HG02623 (cell line): ENCODE measurements around the gene LRRC4C.

Experiments used
- ATAC-seq: cut with Tn5 transposase; IDR thresholded peaks from one replicate; pipeline ENCODE4 v1.9.1; 2021; ENCODE audit warnings: moderate library complexity; ENCODE audit not compliant: unreplicated experiment

The LRRC4C gene

GRCh38 chr11:41133023-41133422 lies 326.4 kb downstream of the LRRC4C start:
- ATAC-seq: no peak

DNA sequence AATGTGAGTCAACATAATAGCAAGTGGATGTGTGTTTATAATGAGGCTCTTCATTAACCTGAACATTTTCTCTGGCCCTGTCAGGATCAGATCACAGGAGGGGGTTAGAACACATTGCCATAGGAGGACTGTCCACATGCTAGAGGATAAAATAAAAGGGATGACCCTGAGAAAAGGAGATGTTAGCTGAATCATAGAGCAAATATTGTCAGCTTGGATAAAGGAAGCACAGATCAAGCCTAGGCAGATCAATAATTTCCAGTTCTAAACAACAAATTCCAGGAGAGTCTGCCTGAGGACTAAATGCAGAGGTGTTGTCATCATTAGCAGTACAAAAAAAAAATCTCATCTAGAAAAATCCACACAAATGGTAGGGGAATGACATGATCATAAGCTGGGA lies 337.9 kb downstream of the LRRC4C start:
- ATAC-seq: no peak

DNA sequence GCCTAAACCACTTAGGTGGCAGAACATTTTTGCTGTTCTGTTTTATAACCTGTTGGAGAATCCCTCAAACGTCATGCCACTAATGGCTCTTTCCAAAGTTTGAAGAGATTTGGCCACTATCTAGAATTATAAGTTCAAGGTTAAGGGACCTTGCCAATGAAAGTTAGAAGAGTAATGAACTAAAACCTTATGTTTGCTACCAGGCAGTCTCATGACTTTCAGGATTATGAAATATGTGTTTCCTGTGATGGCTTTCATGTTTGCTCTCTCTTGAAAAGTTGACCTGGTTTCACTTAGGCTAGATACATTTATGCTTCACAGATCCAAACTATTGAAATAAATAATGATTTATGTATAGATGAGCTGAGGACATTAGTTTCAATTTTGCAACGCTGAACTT lies 340.0 kb downstream of the LRRC4C start:
- ATAC-seq: no peak

- ATAC-seq: no peak
Measured at GRCh38 chr11:41118521-41118920, 340.9 kb downstream of the LRRC4C start.

DNA sequence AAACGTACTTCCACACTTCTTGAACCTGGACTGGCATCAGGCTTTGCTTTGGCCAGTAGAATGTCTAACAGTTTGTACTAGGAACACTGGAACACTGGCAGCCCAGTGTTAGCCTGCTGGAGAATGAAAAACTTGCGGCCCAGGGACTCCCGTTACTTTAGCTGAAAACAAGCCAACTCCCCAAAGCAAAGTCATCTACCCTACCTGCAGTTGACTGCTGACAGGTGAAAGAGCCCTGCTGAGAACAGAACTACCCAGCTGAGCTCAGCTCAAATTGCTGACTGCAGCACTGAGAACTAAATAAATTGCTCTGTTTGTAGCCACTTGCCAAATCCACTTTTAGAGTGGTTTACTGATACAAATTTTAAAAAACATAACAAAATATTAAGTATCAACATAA lies 342.5 kb downstream of the LRRC4C start:
- no peak for ATAC-seq

- no peak for ATAC-seq
Measured at GRCh38 chr11:41115066-41115465, 344.4 kb downstream of the LRRC4C start.

- no peak for ATAC-seq
Measured at GRCh38 chr11:41113160-41113559, 346.3 kb downstream of the LRRC4C start.

DNA sequence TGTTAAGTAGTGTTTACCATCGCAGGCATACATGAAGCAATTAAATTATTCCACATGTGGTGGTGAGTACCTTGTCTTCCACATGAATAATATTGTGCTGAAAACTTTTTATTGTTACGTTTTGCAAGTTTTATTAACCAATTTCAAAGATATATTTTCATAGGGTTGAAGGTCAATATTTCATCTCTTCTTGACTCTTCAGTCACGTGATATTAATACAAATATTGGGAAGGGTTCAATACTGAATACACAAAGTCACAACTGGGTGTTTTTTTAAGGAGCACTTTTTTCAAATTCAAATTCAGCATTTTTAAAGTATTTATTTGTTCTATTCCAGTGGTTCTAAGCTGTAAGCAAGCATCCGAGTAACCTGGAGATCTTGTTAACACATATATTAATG lies 348.9 kb downstream of the LRRC4C start:
- no peak for ATAC-seq

GRCh38 chr11:41102471-41102870 lies 357.0 kb downstream of the LRRC4C start:
- no peak for ATAC-seq

DNA sequence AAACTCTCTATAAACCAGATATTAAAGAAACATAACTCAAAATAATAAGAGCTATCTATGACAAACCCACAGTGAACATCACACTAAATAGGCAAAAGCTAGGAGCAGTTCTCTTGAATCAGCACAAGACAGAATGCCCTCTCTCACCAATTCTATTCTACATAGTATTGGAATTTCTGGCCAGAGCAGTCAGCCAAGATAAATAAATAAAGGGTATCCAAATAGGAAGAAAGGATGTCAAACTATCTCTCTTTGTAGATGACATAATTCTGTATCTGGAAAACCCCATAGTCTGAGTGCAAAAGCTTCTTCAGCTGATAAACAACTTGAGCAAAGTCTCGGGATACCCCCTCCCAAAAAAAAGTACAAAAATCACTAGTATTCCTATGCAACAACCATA lies 359.8 kb downstream of the LRRC4C start:
- no peak for ATAC-seq

DNA sequence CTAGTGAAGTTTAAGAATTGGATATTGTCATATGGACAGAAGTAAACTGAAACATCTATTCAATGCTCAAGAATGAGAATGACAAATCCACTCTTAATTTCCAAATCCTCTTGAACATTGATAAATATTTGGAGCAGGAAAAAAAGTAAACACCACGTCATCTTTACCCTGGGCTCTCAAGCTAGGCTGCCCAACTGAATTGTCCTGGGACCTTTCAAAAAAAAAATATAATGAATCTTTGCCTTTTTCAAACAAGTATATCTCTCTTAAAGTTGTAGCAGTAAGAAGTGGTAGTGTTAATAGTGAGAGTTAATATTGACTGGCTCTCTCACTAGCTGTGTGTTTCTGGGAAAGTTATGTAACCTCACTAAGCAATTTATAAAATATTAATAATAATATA lies 374.3 kb downstream of the LRRC4C start:
- no peak for ATAC-seq

DNA sequence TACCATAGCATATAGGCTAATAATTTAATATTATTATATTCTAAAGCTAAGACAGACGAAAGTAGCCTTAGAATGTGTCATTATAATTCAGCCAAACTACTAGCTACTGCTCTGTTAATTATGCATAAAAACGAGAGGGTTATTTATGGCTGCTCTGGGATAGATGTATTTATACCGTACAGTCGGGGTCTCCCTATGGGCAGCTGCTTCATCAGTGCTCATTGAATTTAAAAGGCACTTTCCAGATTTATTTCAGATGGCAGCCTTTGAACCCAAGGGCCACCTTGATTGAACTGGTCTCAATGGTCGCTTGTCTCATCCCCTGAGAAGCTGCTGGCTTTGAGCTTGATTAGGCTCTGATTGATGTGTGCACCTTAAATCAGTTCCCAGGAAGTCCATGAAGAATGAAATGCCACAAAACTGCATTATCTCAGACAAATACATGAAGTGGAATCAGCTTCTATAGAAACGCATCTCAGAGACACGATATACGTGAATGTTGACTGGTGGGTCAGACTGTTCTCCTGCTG lies 377.6 kb downstream of the LRRC4C start:
- no peak for ATAC-seq

DNA sequence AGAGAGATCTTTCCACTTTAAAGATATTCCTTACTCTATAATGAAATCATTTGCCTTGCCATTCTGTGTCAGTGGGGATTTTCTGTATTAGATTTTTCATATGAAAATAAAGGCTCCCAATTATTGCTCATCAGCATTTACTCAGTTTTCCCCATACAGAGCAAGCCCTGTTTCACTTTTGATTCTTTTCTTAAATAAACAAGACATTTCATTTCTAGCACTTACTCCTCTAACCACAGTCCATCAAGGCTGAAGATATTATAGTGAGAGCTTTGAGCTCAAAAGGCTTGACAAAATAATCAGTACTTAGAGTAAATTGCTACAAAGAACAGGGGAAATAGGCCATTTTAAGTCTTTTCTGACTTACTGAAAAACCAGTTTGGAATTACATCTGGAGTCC lies 385.1 kb downstream of the LRRC4C start:
- no peak for ATAC-seq

- no peak for ATAC-seq
Measured at GRCh38 chr11:41065432-41065831, 394.0 kb downstream of the LRRC4C start.

DNA sequence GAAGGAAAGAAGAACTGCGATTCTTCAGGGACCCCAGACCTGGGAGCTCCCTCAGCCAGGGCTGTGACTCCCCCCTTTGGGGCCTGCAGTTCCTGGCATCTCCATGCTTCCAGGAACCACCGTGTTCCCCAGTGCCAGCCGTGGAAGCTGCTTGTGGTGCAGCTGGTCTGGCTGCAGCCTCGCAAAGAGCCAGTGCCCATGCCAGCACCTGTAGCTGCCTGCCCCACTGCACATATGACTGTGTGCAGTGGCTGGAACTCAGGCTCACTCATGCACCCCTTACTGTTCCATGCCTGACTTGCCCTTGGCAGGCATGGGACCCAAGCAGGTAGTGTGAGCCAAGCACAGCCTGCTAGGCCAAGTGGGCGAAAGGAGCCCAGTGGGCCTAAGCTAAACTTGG lies 401.3 kb downstream of the LRRC4C start:
- ATAC-seq: no peak

DNA sequence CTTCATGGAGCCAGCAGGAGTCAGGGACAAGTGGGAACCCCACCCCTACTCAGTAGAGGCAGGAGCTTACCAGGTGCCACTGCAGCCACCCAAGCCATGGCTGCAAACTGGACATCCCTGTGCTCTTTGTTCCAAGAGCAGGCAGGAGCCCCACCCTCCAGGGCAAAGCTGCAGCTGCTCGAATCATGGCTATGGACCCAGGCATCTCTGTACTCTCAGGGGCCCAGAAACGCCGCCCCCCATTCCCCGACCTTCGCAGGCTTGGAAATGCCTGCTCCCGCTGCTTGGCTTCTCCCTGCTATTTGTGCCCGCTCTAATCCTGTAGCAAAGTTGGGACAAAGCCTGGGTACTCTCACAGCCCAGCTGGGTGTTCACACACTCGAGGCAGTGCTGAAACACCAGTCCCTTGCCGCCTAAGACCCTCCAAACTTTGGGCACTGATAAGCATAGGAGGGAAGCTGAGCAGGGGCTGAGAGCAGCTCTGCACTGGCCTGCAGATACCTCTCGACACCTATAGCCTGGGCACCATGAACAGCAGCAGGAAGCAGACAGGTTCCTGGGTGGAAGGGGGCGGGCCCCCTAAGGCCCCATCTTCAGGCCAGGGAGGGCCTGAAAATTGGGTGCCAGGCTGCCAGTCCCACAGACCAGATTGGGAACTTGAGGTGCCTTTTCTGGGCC lies 402.4 kb downstream of the LRRC4C start:
- ATAC-seq: no peak

DNA sequence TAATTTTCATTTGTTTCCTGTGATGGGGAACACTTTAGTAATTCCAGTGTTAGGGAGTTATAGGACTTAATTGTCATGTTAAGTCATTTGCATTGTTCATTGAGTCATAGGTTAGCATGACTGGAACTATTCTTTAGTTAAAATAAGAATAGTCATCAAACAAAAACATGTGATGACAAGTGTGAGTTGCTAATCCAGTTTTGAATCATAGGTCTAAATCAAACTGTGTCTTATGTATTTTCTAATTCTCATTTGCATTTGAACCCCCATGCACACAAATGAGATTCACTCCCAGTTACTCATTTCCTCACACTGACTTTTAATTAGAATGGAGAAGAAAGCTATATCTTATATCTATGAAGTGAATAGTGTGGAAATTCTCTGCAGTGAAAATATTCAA lies 405.6 kb downstream of the LRRC4C start:
- no peak for ATAC-seq

GRCh38 chr11:41051919-41052635 lies 407.4 kb downstream of the LRRC4C start:
- no peak for ATAC-seq

DNA sequence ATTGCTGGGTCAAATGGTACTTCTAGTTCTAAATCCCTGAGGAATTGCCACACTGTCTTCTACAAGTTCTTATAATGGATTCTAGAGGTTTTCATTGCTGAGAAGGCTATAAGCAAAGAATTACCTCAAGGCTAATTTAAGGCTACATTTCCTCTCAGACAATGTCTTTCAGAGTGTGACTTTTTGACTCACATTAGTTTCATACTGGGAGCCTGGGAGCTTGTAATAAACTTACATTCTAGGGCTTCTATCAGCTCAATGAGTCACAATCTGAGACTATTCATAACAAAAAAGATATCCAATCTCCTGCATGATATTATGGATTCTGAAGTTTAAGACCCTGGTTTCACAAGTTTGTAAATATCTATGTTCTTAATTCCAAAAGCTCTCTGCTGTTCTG lies 408.7 kb downstream of the LRRC4C start:
- ATAC-seq: no peak

- ATAC-seq: no peak
Measured at GRCh38 chr11:41047229-41047628, 412.2 kb downstream of the LRRC4C start.

GRCh38 chr11:41045266-41045665 lies 414.2 kb downstream of the LRRC4C start:
- ATAC-seq: no peak

GRCh38 chr11:41044747-41045146 lies 414.7 kb downstream of the LRRC4C start:
- no peak for ATAC-seq

DNA sequence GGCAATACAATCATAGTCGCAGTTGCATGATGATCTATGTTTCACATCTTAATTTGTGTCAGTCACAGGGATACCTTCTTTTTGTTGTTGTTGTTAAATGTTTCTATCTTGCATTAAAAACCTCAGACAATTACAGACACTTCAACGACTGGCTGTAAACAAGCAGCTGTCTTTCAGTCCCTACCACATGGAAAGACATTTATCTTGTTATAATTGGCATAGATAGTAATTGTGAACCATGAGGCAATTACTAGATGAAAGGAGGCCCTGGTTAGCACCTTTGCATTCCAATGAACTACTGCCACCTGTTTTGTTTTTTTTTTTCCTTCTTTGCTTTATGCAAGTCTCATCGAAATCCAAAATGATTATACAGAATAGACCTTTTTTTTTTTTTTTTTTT lies 416.8 kb downstream of the LRRC4C start:
- ATAC-seq: no peak
